DND-41 (cell line): Measurements from ENCODE around the gene NDUFS6.

Source experiments
- EZH2 ChIP-seq: IDR thresholded peaks from 3 replicates; pipeline ENCODE4 v1.6.1; 2012; ENCODE audit warnings: borderline replicate concordance, low read depth, mild to moderate bottlenecking, moderate library complexity, low read length, inconsistent platforms; ENCODE audit not compliant: severe bottlenecking
- TF ChIP-seq, protein P1 (sequence below): IDR thresholded peaks from 2 replicates; pipeline ENCODE4 v1.5.1; 2012; ENCODE audit warnings: borderline replicate concordance, low read length, moderate library complexity, mild to moderate bottlenecking; ENCODE audit not compliant: poor library complexity, severe bottlenecking; ENCODE audit errors: extremely low read depth

- TF ChIP-seq, protein P1, sequence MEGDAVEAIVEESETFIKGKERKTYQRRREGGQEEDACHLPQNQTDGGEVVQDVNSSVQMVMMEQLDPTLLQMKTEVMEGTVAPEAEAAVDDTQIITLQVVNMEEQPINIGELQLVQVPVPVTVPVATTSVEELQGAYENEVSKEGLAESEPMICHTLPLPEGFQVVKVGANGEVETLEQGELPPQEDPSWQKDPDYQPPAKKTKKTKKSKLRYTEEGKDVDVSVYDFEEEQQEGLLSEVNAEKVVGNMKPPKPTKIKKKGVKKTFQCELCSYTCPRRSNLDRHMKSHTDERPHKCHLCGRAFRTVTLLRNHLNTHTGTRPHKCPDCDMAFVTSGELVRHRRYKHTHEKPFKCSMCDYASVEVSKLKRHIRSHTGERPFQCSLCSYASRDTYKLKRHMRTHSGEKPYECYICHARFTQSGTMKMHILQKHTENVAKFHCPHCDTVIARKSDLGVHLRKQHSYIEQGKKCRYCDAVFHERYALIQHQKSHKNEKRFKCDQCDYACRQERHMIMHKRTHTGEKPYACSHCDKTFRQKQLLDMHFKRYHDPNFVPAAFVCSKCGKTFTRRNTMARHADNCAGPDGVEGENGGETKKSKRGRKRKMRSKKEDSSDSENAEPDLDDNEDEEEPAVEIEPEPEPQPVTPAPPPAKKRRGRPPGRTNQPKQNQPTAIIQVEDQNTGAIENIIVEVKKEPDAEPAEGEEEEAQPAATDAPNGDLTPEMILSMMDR = no peak
- TF ChIP-seq EZH2 = no peak
These were observed 16.8 kb upstream of the NDUFS6 start for GRCh38 chr5:1784197-1785050.
